ENCODE measurements around the gene SMC4.
"Not testable (repeated sequence)": the region's sequence is repeated elsewhere in the genome, so short reads cannot be mapped to it uniquely, and the experiment has no call there.

The SMC4 gene

GRCh38 chr3:160447544-160447943, 48.1 kb downstream of the SMC4 start:
- no peak for DNase-seq

GRCh38 chr3:160448845-160449635, 49.6 kb downstream of the SMC4 start:
- peak; percentile 53 to 93 for DNase-seq

- DNase-seq: peak; percentile 90 to 97
These were observed 50.5 kb downstream of the SMC4 start, which contains the start of gene TRIM59 for GRCh38 chr3:160449636-160450598. TSS of gene TRIM59 (minus strand) at chr3:160449786. CDS start at chr3:160439183, 10,603 bp downstream.

GRCh38 chr3:160450846-160451245, 51.4 kb downstream of the SMC4 start:
- no peak for DNase-seq

- no peak for DNase-seq
These were observed 52.2 kb downstream of the SMC4 start for GRCh38 chr3:160451602-160452001.

GRCh38 chr3:160452251-160452650, 52.8 kb downstream of the SMC4 start:
- DNase-seq: not testable (repeated sequence)

GRCh38 chr3:160454995-160455394, 55.5 kb downstream of the SMC4 start:
- DNase-seq: no peak

GRCh38 chr3:160455846-160456245, 56.4 kb downstream of the SMC4 start:
- no peak for DNase-seq

- no peak for DNase-seq
These were observed 58.7 kb downstream of the SMC4 start for GRCh38 chr3:160458151-160458550.

- no peak for DNase-seq
These were observed 60.1 kb downstream of the SMC4 start for GRCh38 chr3:160459450-160459970.

GRCh38 chr3:160460033-160460432, 60.6 kb downstream of the SMC4 start:
- DNase-seq: no peak

GRCh38 chr3:160464321-160464720, 64.9 kb downstream of the SMC4 start:
- no peak for DNase-seq

- DNase-seq: no peak
These were observed 65.5 kb downstream of the SMC4 start for GRCh38 chr3:160464971-160465370.

- no peak for DNase-seq
These were observed 70.7 kb downstream of the SMC4 start for GRCh38 chr3:160470181-160470580.

GRCh38 chr3:160471892-160472291, 72.4 kb downstream of the SMC4 start:
- no peak for DNase-seq

- no peak for DNase-seq
These were observed 72.9 kb downstream of the SMC4 start for GRCh38 chr3:160472344-160472743.

- DNase-seq: no peak
These were observed 73.8 kb downstream of the SMC4 start for GRCh38 chr3:160473221-160473620.

- no peak for DNase-seq
These were observed 74.5 kb downstream of the SMC4 start for GRCh38 chr3:160473978-160474377.

GRCh38 chr3:160474416-160474838, 75.0 kb downstream of the SMC4 start:
- no peak for DNase-seq

GRCh38 chr3:160475153-160475552, 75.7 kb downstream of the SMC4 start:
- no peak for DNase-seq

GRCh38 chr3:160475884-160476283, 76.4 kb downstream of the SMC4 start:
- DNase-seq: no peak

GRCh38 chr3:160477750-160478149, 78.3 kb downstream of the SMC4 start:
- DNase-seq: no peak

- no peak for DNase-seq
These were observed 78.9 kb downstream of the SMC4 start for GRCh38 chr3:160478338-160478737.
